GM19025 (cell line): ENCODE data around the gene GIPC3.
"Not testable (repeated sequence)": the region's sequence is repeated elsewhere in the genome, so short reads cannot be mapped to it uniquely, and the experiment has no call there.

Experiments used
- ATAC-seq: cut with Tn5 transposase; IDR thresholded peaks from one replicate; pipeline ENCODE4 v1.9.1; 2021; ENCODE audit warnings: mild to moderate bottlenecking, low read depth, moderate library complexity; ENCODE audit not compliant: unreplicated experiment

GIPC3 gene

GRCh38 chr19:3614858-3615505, 29.7 kb downstream of the GIPC3 start:
- ATAC-seq = no peak

GRCh38 chr19:3615524-3616135, 30.4 kb downstream of the GIPC3 start:
- no peak for ATAC-seq

- no peak for ATAC-seq
Measured at GRCh38 chr19:3617463-3617862, 32.2 kb downstream of the GIPC3 start.

GRCh38 chr19:3618144-3618810, 33.0 kb downstream of the GIPC3 start:
- no peak for ATAC-seq

DNA sequence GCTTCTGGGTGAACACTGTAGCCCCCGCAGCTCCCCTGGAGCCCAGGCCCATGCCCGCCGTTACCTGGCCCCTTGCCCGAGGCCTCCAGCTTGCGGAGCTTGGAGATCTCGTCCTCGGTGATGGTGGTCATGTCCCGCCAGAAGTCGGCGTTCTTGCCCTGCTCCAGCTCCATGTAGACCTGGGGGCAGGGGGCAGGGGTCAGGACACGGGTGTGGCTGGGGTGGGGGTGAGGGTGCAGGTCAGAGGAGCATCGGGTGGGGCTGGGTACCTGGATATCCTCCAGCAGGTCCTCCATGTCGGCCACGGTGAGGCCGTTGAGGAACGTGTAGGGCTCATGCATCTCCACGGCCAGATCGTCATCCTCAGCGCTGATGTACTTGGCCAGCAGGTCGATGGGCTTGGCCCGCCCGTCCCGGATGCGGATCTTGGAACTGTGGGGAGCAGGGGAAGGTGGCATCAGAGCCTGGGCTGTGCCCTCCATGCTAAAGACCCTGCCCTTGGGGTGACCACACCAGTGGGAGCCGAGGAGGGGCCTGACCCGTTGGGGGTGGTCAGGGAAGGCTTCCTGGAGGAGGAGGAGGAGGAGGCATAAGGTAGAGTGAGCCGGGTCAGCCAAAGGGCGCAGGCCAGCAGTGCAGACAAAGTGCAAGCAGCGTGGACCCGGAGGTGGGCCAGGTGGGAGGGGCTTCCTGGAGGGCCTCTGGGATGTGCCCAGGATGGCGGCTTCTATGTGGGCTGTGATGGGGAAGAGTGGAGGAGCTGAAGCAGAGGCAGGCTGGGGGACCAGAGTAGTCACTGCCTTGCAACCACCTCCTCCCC, 33.7 kb downstream of the GIPC3 start:
- ATAC-seq = no peak

- ATAC-seq = no peak
Measured at GRCh38 chr19:3619631-3620012, 34.3 kb downstream of the GIPC3 start.

DNA sequence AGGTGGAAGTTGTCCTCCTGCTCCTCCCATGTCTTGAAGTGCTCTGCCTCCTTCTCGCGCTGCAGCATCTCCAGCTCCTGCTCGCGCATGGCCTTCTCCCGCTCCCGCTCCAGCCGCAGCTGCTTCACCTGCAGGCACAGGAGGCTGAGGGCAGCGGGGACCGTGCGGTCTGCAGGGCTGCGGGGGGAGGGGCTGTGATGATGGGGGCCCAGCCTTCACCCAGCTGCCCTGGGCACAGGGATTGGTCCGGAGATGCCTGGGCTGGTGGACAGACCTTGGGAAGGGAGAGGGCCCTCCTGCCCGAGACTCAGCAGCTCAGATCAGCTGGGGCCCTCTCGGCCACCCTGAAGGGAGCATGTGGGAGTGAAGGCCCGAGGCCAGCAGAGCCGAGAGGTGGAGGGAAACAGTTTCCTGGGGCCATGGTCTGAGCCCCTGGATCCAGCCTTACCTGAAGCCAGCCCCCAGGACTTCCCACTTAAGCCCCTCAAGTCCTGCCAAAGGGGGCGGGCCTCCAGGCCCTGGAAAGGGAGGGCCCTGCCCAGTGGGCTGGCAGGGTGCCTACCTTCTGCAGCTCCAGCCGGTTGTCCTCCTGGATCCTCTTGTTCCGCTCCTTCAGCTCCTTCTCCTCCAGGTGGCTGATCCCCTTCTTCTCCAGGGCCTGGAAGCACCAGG, 35.0 kb downstream of the GIPC3 start:
- no peak for ATAC-seq

- no peak for ATAC-seq
Measured at GRCh38 chr19:3620817-3621547, 35.7 kb downstream of the GIPC3 start.

DNA sequence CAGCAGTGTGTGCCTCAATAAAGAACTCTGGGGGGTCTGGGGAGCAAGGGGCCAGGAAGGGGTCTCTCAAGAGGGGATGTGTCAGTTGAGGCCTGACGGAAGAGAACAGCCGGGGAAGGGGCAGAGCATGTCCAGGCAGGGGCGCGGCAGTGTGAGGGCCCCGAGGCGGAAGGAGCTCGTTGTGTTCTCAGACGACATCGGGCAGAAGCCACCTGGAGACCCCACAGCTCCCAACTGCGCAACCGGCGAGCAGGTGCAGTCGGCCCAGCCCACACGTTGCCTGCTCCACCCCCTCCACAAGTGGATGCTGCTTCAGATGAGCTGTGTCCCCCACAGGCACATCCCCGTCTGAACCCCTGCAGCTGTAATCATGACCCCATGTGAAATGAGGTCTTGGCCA, 36.4 kb downstream of the GIPC3 start:
- no peak for ATAC-seq

- ATAC-seq = no peak
Measured at GRCh38 chr19:3622224-3622623, 36.9 kb downstream of the GIPC3 start.

GRCh38 chr19:3623716-3624115, 38.4 kb downstream of the GIPC3 start:
- no peak for ATAC-seq

DNA sequence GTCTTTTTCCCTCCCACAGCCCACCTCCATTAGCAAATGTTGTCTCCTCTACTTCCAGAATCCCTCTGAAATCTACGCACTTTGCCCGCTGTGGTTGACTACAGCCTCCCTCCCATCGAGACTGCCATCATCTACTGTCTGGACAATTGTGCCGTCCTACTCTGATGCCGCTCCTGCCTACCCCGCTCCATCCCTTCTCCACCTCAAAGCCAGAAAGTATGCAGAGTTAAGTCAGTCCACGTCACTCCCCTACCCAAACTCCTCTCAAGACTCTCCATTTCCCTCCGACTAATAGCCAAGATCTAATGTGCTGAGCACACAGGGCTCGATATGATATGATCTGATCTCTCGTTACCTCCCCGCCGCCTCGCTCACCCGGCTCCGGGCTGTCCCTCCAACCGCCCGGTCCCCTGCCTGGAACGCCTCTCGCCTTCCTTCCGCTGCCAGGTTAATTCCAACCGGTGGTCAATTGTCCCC, 40.8 kb downstream of the GIPC3 start:
- no peak for ATAC-seq

GRCh38 chr19:3626473-3627350, 41.4 kb downstream of the GIPC3 start, which contains the start of gene CACTIN:
Gene CACTIN (minus strand): TSS chr19:3626790. CDS start chr19:3626762, 28 bp downstream.
- ATAC-seq = peak; percentile 88

DNA sequence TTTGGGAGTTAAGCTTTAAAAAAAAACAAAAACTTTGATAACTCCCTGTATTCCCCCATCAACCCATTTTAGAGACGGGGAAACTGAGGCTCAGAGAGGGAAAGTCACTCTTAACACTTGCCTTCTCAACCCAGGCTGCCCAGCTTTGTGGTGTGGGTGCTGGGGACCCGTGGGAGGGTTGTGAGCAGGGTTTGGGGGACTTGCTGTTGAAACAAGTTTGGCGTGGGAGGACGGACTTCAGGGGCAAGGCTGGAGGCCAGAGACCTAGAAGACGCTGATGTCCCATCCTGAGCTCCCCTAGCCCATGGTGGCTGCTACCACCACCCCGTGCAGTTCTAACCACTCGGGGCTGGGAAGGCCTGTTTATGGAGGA, 42.1 kb downstream of the GIPC3 start:
- ATAC-seq = no peak

GRCh38 chr19:3628766-3629165, 43.5 kb downstream of the GIPC3 start:
- not testable (repeated sequence) for ATAC-seq

DNA sequence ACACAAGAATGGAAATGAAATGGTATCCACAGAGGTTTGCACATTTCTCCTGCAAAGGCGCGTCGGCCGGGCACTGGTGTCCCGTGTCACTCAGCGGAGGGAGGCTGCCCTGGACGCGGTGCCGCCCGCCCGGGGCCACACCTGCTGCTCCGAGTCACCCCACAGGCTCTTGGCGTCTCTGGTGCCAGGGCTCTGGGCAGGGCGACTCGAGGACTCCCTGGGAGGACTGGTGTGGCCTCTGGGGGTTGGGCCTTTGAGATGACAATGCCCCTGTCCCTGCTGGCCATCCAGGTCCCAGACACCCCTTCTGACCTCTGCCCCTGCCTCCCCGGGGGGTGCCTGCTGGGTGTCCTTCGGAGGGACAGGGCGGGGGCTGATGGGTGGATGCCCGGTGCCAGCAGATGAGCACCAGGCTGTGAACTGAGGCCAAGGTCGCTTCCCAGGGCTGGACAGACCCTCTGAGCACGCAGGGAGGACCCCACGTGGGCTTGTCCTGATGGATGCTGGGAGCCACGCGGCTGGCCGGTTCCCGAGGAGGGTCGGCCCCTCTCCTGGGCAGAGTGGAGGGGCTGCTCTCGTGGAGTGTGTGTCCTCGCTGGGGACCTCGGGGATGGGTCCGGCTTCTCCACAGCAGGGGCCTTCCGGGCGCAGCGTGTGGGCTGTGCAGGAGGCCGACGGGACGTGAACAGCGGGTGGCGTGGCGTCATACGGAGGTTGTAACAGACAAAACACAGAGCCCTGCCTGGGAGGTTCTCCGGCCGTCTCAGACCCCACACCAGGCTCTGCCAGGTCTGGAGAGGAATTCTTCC, 46.0 kb downstream of the GIPC3 start:
- no peak for ATAC-seq

DNA sequence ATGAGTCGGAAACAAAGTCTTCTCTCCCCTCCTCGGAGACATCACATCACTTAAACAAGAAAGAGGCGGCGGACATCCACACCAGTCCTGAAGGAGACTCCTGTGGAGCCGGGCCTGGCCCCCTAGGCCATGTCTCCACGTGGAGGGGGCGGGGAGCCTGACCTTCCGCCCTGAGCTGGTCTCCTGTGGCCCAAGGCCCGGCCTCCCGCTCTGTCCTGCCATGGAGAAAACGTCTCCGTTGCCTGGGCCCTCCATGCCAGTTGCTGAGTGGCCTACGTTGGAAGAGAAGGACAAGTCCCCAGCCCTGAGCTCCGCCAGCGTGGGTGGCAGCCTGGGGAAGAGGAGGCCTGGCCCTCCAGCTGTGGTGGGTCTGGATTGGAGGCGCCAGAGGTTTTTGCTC, 46.8 kb downstream of the GIPC3 start:
- no peak for ATAC-seq
